Heart left ventricle (tissue), 16 donors: ENCODE measurements around the gene CXCL14. TPM values are rescaled to one million over a fixed set of nuclear protein-coding genes. Genes with fewer than 3 reads are reported as not detected.

ENCODE experiments used
- ATAC-seq, 4 donors: fragments of 200-7000 bp; cut with Tn5 transposase; one replicate each; pipeline ENCODE4 v1.9.1; 2020 to 2022; ENCODE audit warnings: moderate library complexity in 4 of 4, mild to moderate bottlenecking in 3 of 4, moderate number of reproducible peaks in 1 of 4
- DNase-seq, 5 donors: peaks; one replicate each; pipeline ENCODE4 v3.0.0-alpha.2; 2020
- H3K27ac ChIP-seq, 12 donors: fragments of 200-600 bp; sonication (generic) in 4 of 12; one replicate each; pipeline versions ENCODE4 v1.5.0 to v1.8.0; 2016 to 2022; ENCODE audit warnings: mild to moderate bottlenecking in 2 of 12
- H3K27me3 ChIP-seq, 9 donors: fragments of 200-600 bp; sonication (generic) in 2 of 9; one replicate each; pipeline versions ENCODE4 v1.5.1 to v1.8.0; 2016 to 2022; ENCODE audit warnings: mild to moderate bottlenecking in 3 of 9
- H3K36me3 ChIP-seq, 9 donors: fragments of 200-600 bp; sonication (generic) in 2 of 9; one replicate each; pipeline versions ENCODE4 v1.5.0 to v1.8.0; 2018 to 2022; ENCODE audit warnings: mild to moderate bottlenecking in 2 of 9
- H3K4me1 ChIP-seq, 12 donors: fragments of 200-600 bp; sonication (generic) in 4 of 12; one replicate each; pipeline versions ENCODE4 v1.5.0 to v1.8.0; 2016 to 2022; ENCODE audit warnings: mild to moderate bottlenecking in 3 of 12
- H3K4me3 ChIP-seq, 12 donors: fragments of 200-600 bp; sonication (generic) in 4 of 12; one replicate each; pipeline versions ENCODE4 v1.5.0 to v1.8.0; 2017 to 2022; ENCODE audit warnings: mild to moderate bottlenecking in 9 of 12, moderate library complexity in 4 of 12
- H3K9me3 ChIP-seq, 12 donors: fragments of 200-600 bp; sonication (generic) in 4 of 12; one replicate each; pipeline versions ENCODE4 v1.5.0 to v1.8.0; 2016 to 2022; ENCODE audit warnings: mild to moderate bottlenecking in 1 of 12
- CTCF ChIP-seq, 12 donors: fragments of 200-600 bp; sonication (generic) in 4 of 12; IDR thresholded peaks; one replicate each; pipeline versions ENCODE4 v1.5.0 to v1.8.0; 2018 to 2022; ENCODE audit warnings: antibody characterized with exemption in 12 of 12, mild to moderate bottlenecking in 5 of 12
- POLR2A ChIP-seq, 2 donors: fragments of 450-650 bp; IDR thresholded peaks; one replicate each; pipeline ENCODE4 v1.6.1; 2017; ENCODE audit warnings: antibody characterized with exemption in 2 of 2, mild to moderate bottlenecking in 2 of 2, moderate library complexity in 2 of 2
- whole genome bisulfite sequencing, 4 donors: extraction: QIAGEN DNeasy Blood & Tissue Kit in 2 of 4; methylation state at CpG; one replicate each; pipeline versions ENCODE4 v1.1.5 to v1.1.7; 2013 to 2018; 5-methylcytosine and 5-hydroxymethylcytosine counted together
- intact Hi-C, 10 donors: fragments of 100-400 bp; cut with DNase I; formaldehyde crosslinking; loops; one replicate each; pipeline versions ENCODE4 v1.11.1 to v1.14.2; 2022
- polyA plus RNA-seq, 2 donors: library from polyadenylated mRNA; stranded (reverse); fragments of 200-250 nt; gene quantifications; one replicate each; pipeline ENCODE4 v1.2.3, GENCODE V29; 2013
- total RNA-seq, 9 donors: library from RNA; depleted of rRNA in 2 of 9; stranded (reverse); fragments of >200 nt in 2 of 9; fragmentation: NEBNext Ultra II Directional in 3 of 9; extraction: Animal tissue kit (Norgen Biotek cat#: 25700) in 3 of 9; gene quantifications; one replicate each; pipeline versions ENCODE4 v1.1.0 to v1.2.4, GENCODE V29; 2016 to 2023
- donor health status: ischemic (EF 13 %, LVEDD 7.1; RV severe dilation, severe dysfunction).
- donor health status: healthy with polysubstance abuse.
- donor health status: DM: no; HTN: yes; CAD: no.
- donor health status: DM: no; HTN: no; CAD: no.
- donor health status: ischemic (EF 25% LVEDD 6.9; RV normal size, moderate dysfunction).
- donor health status: ischemic (EF 25% LVEDD 5.7; RV mildly dilated, moderate dysfunction).
- donor health status: healthy.
- donor health status: DM: yes; HTN: yes; CAD: no.
- donor health status: ischemic (EF 35%, LVEDD 5.7; RV mildly dilated, moderate dysfunction).
- donor health status: nonischemic (EF 11% LVEDD 7.7; RV severe dilation, severe dysfunction).
- donor health status: DM: yes; HTN: yes; CAD: no.
- donor health status: PGD.
- donor health status: ischemic (EF 29% LVEDD 5.4; RV normal size, mild dysfunction).
- donor health status: nonischemic (EF 23%, LVEDD 6.1; RV moderate dilation, normal function).

Gene CXCL14
- total and polyA plus RNA-seq, 11 donors = 0.22 to 31.8 (median 0.69) TPM

DNA sequence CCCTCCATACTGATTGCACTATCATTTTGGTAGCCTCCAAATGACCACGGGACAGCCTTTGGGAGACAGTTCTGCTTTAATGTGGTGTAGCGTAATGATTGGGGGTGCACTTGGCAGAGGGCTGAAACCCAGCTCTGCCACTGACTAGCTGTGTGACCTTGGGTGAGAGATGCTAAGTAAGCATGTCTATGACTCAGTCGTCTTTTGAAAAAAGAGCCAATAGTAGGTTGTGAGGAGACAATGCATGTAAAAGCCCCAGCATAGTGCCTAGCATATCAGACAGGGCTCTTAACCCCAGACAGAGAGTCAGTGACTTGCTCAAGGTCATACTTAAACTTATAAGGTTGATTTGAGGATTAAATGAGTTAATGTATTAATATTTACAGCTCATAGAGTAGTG, 18.0 kb upstream of the CXCL14 start:
- no peak for TF ChIP-seq POLR2A (IDR thresholded peaks at IDR 0.05)
- no peak for TF ChIP-seq CTCF (IDR thresholded peaks at IDR 0.05)

DNA sequence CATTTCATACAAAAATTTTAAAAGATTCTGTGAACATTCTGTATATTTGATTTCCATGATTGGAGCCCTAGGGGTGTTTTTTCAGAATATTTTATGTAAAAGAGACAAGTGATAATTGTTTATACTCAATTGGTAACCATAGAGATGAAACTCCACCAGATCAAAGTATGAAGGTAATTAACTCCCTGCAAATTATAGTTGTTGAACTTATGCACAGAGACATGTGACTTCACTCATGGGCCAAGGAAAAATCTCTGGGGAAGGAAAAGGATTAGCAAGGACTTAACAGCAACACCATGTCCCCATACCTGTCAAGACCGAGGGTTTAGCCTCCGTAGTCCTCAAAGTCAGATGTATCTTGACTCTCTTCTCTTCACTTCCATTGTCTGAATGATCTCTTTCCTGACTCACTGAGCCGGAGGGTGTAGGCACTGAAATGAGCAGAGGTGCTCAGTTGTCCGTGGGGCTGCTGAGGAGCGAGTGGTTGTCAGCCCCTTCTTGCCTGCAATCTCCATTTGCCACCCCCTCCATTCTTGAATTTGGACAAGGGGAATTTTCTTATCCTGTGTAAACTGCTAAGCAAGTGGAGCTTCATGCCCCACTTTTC, 17.5 kb upstream of the CXCL14 start:
- H3K27ac ChIP-seq = no peak overlapping the region
- no peak for DNase-seq
- TF ChIP-seq POLR2A (IDR thresholded peaks at IDR 0.05) (no peak), CTCF (IDR thresholded peaks at IDR 0.05) (no peak)
- no peak for ATAC-seq
- H3K9me3 ChIP-seq = peaks cover 0 to 5% (median 0%) of the 10 kb centered on the region in 12 donors
- no peaks in the 10 kb centered on the region for H3K36me3 ChIP-seq
- intact Hi-C loops = no loop called here
- H3K4me3 ChIP-seq = no peak overlapping the region
- H3K4me1 ChIP-seq = no peaks in the 10 kb centered on the region
- H3K27me3 ChIP-seq = peaks cover 0 to 24% (median 4%) of the 10 kb centered on the region in 9 donors
- 85 to 90% (median 87%) methylated on average over 5 of the region's 5 CpGs for WGBS, 4 donors

More for the DNA sequence above, 18.0 kb upstream of the CXCL14 start:
- 85 to 94% (median 88%) methylated on average over 3 of the region's 3 CpGs for WGBS, 4 donors
- peaks cover 0 to 20% (median 3%) of the 10 kb centered on the region in 9 donors for H3K27me3 ChIP-seq
- H3K4me1 ChIP-seq = no peaks in the 10 kb centered on the region
- intact Hi-C loops = no loop called here
- no peak for DNase-seq
- no peak overlapping the region for H3K27ac ChIP-seq
- H3K4me3 ChIP-seq = no peak overlapping the region
- ATAC-seq = no peak
- H3K36me3 ChIP-seq = no peaks in the 10 kb centered on the region
- H3K9me3 ChIP-seq = peaks cover 0 to 5% (median 0%) of the 10 kb centered on the region in 12 donors

GRCh38 chr5:135594416-135594960, 15.7 kb upstream of the CXCL14 start:
- Histone ChIP-seq H3K4me1 (no peaks in the 10 kb centered on the region), H3K27ac (no peak overlapping the region), H3K36me3 (no peaks in the 10 kb centered on the region), H3K4me3 (no peak overlapping the region), H3K9me3 (peaks cover 0 to 5% (median 0%) of the 10 kb centered on the region in 12 donors), H3K27me3 (peaks cover 0 to 24% (median 4%) of the 10 kb centered on the region in 9 donors)
- DNase-seq = no peak
- WGBS, 4 donors = 75 to 94% (median 85%) methylated on average over 2 of the region's 2 CpGs
- TF ChIP-seq CTCF (IDR thresholded peaks at IDR 0.05) (no peak), POLR2A (IDR thresholded peaks at IDR 0.05) (no peak)
- no peak for ATAC-seq
- intact Hi-C loops = no loop called here

DNA sequence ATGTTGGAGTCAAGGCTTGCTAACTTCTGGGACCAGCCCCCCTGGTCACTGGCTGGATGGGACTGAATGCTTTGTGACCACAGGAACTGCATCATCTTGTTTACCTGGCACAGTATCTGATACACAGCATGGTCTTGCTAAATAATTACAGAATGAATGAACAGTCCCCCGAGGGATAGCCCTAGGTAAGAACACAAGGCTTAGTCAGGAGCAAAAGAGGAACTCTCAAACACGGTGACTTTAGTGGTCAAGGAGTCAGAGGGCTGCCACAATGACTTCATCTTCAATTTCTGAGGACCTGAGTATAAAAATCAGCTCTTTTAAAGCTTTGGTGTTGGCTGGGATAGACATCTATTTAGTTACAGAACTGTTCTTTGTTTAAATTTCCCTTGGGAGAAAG, 15.1 kb upstream of the CXCL14 start:
- ATAC-seq = no peak
- Histone ChIP-seq H3K27me3 (peaks cover 0 to 24% (median 4%) of the 10 kb centered on the region in 9 donors), H3K9me3 (peaks cover 0 to 5% (median 0%) of the 10 kb centered on the region in 12 donors), H3K36me3 (no peaks in the 10 kb centered on the region), H3K4me1 (no peaks in the 10 kb centered on the region), H3K27ac (no peak overlapping the region), H3K4me3 (no peak overlapping the region)
- TF ChIP-seq CTCF (IDR thresholded peaks at IDR 0.05) = no peak
- no peak for TF ChIP-seq POLR2A (IDR thresholded peaks at IDR 0.05)
- intact Hi-C loops = no loop called here
- 59 to 73% (median 66%) methylated on average over 2 of the region's 2 CpGs for WGBS, 4 donors
- no peak for DNase-seq
